CD4-positive, alpha-beta T cell treated with Interferon gamma for 1 hour (primary cell): ENCODE data around the gene TRIML1.
"Not testable (repeated sequence)": the region's sequence is repeated elsewhere in the genome, so short reads cannot be mapped to it uniquely, and the experiment has no call there.

Experiments
- DNase-seq: peaks from one replicate; pipeline ENCODE4 v3.0.0-alpha.2; 2020

TRIML1 gene

DNA sequence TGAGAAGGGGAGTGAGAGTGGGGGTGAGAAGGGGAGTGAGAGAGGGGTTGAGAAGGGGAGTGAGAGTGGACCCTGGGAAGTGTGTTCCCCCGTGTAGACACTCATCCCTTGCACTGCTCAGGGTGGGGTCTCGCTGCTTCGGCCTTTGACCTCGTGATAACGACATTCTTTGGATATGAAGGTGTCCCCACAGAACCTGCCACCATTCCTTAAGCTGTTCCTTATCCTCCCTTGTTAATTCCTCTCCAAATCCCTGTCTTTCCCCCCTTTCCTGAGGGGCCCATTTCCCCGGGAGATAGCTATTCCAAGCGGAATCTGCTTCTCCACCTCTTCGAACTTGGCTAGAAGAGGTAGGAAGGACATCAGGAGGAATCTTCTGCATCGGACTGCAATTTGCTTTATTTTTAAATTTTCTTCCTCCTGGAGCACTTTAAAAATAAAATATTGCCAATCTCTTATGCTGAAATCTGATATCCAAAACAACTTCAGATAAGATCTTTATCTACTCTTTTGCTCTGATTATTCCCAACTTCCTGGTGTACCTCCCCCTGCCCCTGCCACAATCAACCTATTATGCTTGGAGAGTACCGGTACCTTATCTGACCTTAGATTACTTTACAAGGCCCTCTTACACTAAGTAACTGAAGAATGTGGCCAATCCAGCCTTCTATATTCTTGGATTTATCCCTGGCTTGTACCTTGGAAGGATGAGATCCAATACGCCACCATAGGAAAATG is 15.6 kb downstream of the TRIML1 start:
- no peak for DNase-seq

DNA sequence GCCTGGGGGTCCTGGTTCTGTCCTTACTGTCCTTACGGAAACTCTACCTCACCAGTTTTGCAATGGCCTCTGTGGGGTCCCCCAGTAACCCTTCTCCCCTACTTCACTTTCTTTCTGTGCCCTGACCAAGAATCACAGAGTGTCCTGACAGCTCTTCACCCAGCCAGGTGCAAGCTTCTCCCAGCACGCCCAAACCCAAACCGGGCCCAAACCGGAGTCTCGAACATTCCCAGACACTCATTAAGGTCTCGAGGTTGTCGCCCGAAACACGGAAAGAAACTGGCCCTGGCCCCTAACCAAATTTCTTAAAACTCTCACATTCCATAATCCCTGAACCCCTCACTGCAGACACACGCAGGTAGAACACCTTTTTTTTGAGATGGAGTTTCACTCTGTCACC is 19.1 kb downstream of the TRIML1 start:
- DNase-seq: no peak

DNA sequence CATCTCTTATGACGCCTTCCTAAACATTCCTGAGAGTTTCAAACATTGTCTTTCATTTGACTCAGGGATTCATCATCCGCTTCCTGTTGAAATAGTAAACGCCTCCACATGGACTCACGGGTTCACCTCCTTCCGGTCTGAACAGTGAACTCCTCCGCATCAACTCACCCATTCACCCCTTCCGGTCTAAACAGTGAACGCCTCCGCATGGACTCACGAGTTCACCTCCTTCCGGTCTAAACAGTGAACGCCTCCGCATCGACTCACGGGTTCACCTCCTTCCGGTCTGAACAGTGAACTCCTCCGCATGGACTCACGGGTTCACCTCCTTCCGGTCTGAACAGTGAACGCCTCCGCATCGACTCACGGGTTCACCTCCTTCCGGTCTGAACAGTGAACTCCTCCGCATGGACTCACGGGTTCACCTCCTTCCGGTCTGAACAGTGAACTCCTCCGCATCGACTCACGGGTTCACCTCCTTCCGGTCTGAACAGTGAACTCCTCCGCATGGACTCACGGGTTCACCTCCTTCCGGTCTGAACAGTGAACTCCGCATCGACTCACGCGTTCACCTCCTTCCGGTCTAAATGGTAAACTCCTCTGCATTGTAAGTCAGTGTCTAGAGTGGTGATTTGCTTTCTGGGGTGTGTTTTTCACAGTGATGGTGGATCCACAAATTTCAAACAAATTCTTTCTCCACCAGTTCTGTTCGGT is 20.4 kb downstream of the TRIML1 start:
- DNase-seq: not testable (repeated sequence)

DNA sequence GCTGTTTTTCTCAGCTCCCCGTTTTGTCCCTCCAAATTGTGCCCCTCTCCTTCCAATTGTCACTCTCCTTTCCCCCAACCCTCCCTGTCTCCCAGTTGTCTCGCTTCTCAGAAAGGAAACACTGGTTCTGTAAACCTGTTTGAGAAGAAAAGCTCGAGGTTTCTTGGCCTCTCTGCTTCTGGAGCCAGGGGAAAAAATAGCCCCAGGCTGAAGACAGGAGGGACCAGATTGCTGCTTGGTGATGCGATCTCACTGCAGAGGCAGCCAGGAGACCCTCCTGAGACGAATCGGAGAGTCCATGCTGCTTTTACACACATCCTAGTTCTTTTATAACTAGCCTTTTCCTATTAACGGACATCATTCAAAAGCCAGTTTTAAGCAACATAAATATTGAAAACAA is 21.2 kb downstream of the TRIML1 start:
- no peak for DNase-seq

DNA sequence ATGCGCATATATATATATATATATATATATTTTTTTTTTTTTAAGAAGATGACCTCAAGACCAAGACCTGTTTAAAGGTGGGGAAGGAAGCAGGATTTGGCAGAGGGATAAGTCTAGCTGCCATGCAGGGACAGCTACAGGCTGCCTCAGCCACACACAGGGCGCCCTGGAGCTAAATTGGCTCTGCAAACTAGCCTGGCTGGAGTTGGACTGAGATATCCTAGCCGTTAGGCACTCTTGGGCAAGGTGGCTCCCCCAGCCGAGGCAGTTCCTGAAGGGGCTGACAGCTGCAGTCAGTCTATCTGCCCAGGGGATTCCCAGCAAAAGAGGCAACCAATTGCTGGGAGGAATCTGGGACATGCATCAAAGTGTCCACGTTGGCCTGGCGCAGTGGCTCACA is 21.9 kb downstream of the TRIML1 start:
- DNase-seq: no peak

DNA sequence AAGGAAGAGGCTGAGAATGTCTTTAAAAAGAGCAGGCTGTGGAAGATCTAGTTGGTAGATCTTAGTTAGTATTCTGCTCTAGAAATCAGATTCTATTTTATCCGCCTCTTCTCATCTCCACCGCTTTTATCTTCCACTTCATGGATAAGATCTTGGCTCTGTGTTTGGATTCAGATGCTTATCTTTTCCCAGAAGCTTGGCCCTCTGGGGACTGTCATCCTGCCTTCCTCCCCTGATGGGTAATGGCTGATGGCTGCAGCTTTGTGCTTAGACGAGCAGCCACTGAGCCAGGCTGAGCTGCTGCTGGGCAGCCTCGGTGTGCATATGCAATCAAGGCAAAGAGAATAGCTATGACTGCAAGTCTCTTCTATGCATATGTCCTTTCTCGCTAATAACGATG is 23.5 kb downstream of the TRIML1 start:
- DNase-seq: no peak

DNA sequence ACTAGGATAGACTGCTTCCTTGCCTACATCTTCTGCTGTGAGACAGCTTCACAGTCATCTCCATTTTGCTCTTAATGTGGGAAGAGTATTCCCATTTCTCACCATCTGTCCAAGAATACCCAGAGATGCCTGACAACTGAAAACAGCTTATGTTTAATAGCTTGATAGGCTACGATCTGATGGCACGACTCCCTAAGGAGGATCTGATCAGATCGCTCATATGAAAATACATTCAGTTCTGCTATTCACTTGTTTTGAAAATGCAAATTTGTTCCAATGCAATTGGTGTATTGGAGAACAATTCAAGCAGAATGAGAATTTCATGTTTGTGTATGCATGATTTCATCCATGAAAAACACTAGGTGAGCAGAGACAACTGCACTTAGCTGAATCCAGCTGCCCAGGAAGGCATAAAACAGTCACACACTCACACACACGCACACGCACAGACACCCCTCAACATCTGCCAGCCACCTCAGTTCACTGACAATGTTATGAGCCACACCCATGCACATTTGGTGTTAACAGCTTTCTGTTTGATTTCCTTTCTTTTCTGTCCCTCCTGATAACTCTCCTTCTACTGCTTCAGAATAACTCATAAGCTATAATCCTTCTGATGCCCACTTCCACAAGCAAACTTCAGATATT is 29.6 kb downstream of the TRIML1 start:
- no peak for DNase-seq

DNA sequence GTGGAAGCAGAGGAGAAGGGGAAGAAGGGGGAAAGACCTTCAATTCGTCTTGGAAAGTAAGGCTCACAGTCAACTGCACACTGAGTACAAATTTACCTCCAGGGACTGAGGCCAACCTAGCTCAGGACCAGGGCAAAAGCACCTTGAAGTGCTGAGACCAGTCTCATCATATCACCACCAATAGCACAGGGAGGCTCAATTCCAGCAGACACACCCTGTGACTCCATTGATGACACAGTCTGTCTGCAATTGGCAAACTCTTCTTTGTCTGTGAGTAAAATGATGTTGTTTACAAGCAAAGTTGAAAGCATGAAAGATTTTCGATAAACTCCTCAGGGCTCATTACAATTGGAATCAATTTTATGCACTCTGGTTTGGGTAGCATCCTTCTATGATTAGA is 32.3 kb downstream of the TRIML1 start:
- no peak for DNase-seq

DNA sequence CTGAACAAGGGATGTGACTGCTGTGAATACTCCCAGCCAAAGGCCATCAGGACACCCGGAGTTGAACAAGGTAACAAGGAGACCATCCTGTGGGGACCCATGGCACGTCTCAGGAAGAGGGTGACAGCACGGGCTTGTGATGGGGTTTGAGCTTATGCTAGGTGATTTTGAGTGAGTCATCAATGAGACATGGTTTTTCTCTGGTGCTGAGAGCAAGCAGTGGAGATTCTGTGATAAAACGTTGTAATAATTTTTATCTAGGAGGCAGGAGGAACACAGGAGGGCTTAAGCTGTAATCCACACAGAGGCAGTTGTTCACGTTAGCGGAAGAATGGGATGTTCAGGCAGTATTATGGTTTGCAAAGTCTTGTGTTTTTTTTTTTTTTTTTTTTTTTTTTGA is 36.0 kb downstream of the TRIML1 start:
- DNase-seq: no peak

DNA sequence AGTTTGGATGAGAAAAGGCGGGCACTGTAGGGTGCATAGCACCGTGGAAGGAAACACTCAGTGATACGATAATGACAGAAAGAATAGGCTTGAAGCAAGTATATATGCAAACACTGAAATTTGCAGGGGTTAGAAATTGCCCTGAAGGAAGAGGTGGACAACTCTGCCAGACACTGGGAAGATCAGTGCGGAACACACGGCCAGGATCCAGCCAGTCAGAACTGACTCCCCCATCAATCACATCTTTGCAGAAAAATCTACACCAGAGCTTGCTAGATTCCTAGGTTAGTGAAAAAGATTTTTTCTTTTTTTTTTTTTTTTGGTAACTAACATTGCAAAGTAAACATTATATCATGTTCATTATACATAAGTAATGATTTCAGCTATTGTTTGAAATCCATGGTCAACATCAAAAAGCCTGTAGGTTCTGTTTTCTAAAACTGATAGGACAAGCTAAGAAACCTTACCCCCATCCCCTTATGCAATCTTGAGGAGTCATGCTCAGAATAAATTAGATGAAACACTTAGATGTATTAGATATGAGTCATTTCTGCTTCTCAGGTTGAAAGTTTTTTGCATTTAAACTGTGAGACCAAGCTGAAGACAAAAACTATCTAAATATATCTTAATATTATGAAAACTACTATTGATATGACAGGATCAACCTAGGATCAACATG is 38.9 kb downstream of the TRIML1 start:
- DNase-seq: no peak

DNA sequence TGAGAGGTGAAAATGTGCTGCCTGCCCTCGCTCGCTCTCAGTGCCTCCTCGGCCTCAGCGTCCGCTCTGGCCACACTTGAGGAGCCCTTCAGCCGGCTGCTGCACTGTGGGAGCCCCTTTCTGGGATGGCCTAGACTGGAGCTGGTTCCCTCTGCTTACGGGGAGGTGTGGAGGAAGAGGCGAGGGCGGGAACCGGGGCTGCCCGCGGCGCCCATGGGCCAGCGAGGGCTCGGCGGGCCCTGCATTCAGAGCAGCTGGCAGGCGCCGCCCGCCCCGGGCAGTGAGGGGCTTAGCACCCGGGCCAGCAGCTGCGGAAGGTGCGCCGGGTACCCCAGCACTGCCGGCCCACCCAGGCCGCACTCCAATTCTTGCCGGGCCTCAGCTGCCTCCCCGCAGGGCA is 39.6 kb downstream of the TRIML1 start:
- DNase-seq: no peak

DNA sequence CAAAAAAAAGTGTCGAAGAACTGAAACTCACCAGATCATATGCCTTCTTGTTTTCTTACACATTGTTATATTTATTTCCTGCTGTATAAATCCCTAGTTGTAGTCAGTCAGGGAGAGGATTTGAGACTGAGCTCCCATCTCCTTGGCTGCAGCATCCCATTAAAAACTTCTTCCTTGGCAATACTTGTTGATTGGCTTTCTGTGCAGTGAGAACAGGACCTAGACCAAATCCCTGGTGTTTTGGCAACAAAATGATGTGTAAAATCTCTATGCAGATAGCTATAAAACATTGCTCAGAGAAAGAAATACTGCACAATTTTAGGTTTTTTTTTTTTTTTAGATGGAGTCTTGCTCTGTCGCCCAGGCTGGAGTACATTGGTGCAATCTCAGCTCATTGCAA is 47.9 kb downstream of the TRIML1 start:
- no peak for DNase-seq

DNA sequence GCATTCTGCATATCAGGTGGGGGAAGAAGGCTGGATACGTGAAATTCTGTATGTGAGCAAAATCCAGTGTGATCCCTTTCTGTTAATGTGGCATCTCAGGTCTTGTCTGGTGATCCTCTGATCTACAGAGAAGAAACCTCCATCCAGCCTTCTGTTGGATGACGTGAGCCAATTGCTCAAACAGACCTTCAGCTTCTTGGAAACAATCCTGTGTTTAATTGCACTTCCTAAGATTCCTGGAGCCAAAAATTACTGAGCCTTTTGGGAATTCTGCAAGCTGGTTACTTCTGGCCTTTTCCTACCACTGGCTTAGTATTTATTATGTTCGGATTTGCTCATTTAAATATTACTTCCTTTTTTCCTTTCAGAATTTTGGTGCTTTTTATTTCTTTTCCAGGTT is 51.2 kb downstream of the TRIML1 start:
- no peak for DNase-seq

DNA sequence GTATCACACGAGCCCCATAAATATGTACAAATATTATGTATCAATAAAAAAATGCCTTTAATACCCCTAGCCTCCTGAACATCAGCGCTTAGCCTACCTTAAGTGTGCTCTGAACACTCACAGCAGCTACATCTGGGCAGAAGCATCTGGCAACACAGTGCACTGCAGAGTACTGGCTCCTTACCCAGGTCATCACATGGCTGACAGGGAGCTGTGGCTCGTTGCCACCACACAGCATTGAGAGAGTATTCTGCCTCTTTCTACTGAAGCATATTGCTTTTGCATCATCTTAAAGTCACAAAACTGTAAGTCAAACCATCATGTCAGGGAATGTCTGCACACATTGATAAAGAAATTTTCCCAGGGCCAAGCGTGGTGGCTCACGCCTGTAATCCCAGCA is 55.2 kb downstream of the TRIML1 start:
- DNase-seq: no peak

DNA sequence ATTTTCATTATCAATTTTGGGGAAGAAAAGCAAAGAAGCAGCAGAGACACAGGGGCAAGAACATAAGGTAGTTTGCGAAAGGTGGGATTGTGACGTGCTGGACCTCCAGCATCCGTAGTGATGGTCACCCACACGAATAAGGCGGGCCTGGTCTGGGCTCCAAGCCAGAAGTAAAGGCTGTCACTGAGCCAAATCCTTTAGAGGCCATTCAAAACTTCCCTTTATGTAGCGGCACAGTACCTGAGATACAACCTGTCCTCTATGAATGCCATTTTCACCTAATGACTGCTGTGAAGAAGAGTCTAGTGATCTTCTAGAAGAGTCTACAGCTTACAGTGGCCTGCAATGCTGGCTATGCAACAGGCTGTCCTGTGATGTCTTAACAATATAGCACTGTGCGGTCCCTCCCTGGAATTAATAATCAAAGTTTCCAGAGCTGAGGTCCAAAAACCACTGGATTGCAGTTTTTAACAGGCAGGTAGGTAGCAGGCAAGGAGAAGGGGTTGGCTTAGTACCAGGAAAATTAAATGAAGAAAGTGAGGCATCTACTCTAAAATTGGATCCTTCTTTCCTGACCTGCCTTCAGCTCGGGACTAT is 56.2 kb downstream of the TRIML1 start:
- no peak for DNase-seq

DNA sequence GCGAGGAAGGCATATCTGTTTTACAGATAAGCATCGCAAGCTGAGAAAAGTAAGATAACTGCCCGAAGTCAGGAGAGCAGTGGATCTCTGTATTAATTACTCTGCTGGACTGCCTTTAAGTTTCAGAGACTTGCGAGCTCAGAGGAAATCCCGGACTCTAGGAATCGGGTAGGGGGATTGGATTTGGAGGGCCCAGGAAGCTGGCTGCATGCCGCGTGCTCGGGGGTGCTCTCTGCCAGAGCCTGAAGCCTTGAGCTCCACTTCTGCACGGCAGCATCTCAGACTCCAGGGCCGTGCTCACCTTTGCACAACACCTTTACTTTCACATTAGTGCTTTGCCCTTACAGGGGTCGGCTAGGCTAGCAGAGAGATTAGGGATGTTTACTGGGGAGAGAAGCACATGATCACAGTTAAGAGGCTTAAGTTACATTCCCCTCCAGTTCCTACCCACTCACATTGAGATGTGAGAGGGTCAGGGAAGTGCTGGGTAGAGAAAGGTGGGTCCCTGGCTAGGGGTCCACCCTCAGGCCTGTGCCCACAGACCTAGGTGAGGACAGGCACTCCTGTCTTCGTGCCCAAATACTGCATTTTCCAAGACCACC is 57.0 kb downstream of the TRIML1 start:
- DNase-seq: no peak
